ENCODE measurements around the gene ULBP2. TPM values are rescaled to one million over a fixed set of nuclear protein-coding genes. Genes with fewer than 3 reads are reported as not detected.

Gene ULBP2
- total RNA-seq, 1 experiment from 2014 or later = 4.9 TPM

GRCh38 chr6:149913085-149913484 is 28.7 kb upstream of the ULBP2 start:
- no peak for DNase-seq
- CTCF ChIA-PET = no interaction called here
- peaks cover 4% of the 10 kb centered on the region for H3K9me3 Mint-ChIP-seq (ENCODE audit: unreplicated experiment)
- no peaks in the 10 kb centered on the region for H3K36me3 Mint-ChIP-seq (ENCODE audit: insufficient read depth, unreplicated experiment)
- BruUV-seq (replicated peaks) = no TSS peak
- POLR2A ChIA-PET = no interaction called here
- H3K27me3 Mint-ChIP-seq (ENCODE audit: insufficient read depth, unreplicated experiment) = peaks cover 12% of the 10 kb centered on the region
- Histone ChIP-seq H3K36me3 (ENCODE audit: control insufficient read depth, insufficient read depth, low read length) (no peaks in the 10 kb centered on the region), H3K9me3 (no peaks in the 10 kb centered on the region; the same call in 1 of the 2 replicates), H3K27me3 (replicated peaks; ENCODE audit: control insufficient read depth, insufficient read depth, low read length) (no peaks in the 10 kb centered on the region), H3K4me3 (ENCODE audit: low read depth, low read length) (no peak overlapping the region), H3K4me1 (no peaks in the 10 kb centered on the region)
- H3K27ac Mint-ChIP-seq (ENCODE audit: unreplicated experiment) = no peak overlapping the region
- no peak for TF ChIP-seq CTCF (IDR thresholded peaks at IDR 0.05; ENCODE audit: insufficient read depth in 1 of 2, low read depth in 1 of 2, low read length in 1 of 2, severe bottlenecking in 1 of 2, unreplicated experiment in 1 of 2)
- no peaks in the 10 kb centered on the region for H3K4me1 Mint-ChIP-seq (ENCODE audit: low read depth, unreplicated experiment)
- H3K4me3 Mint-ChIP-seq (ENCODE audit: unreplicated experiment) = no peak overlapping the region
- intact Hi-C loops (cut with micrococcal nuclease; ENCODE audit: unreplicated experiment) = no loop called here

- no TSS peak for BruUV-seq (replicated peaks)
Observed at GRCh38 chr6:149913540-149914240, 28.1 kb upstream of the ULBP2 start.

More at GRCh38 chr6:149913540-149914240, 28.1 kb upstream of the ULBP2 start:
- Histone ChIP-seq H3K36me3 (ENCODE audit: control insufficient read depth, insufficient read depth, low read length) (no peaks in the 10 kb centered on the region), H3K4me1 (no peaks in the 10 kb centered on the region), H3K27me3 (replicated peaks; ENCODE audit: control insufficient read depth, insufficient read depth, low read length) (no peaks in the 10 kb centered on the region), H3K9me3 (no peaks in the 10 kb centered on the region; the same call in 1 of the 2 replicates), H3K4me3 (ENCODE audit: low read depth, low read length) (no peak overlapping the region)
- H3K4me1 Mint-ChIP-seq (ENCODE audit: low read depth, unreplicated experiment) = no peaks in the 10 kb centered on the region
- H3K4me3 Mint-ChIP-seq (ENCODE audit: unreplicated experiment) = no peak overlapping the region
- no peak for DNase-seq
- peaks cover 16% of the 10 kb centered on the region for H3K27me3 Mint-ChIP-seq (ENCODE audit: insufficient read depth, unreplicated experiment)
- no peak for TF ChIP-seq CTCF (IDR thresholded peaks at IDR 0.05; ENCODE audit: insufficient read depth in 1 of 2, low read depth in 1 of 2, low read length in 1 of 2, severe bottlenecking in 1 of 2, unreplicated experiment in 1 of 2)
- CTCF ChIA-PET = no interaction called here
- no peak overlapping the region for H3K27ac Mint-ChIP-seq (ENCODE audit: unreplicated experiment)
- no peaks in the 10 kb centered on the region for H3K9me3 Mint-ChIP-seq (ENCODE audit: unreplicated experiment)
- H3K36me3 Mint-ChIP-seq (ENCODE audit: insufficient read depth, unreplicated experiment) = no peaks in the 10 kb centered on the region
- intact Hi-C loops (cut with micrococcal nuclease; ENCODE audit: unreplicated experiment) = no loop called here
- POLR2A ChIA-PET = no interaction called here

Measured in Caco-2 (cell line).